Endothelial cell of umbilical vein (primary cell): ENCODE results near the gene BCAN. TPM values are rescaled to one million over a fixed set of nuclear protein-coding genes. Genes with fewer than 3 reads are reported as not detected.

ENCODE experiments used
- BruUV-seq: library from RNA; stranded (reverse); fragments of 400-500 nt; replicated peaks from 2 replicates; lab custom pipeline; 2021; lab: Mats Ljungman, UMichigan
- CTCF ChIA-PET: fragments of 300-600, 350-600 bp; sonication (Branson Sonifier 250); formaldehyde crosslinking; loops from one replicate; lab custom pipeline; 2021; ENCODE audit warnings: antibody characterized with exemption, inconsistent platforms; lab: Charles Lee
- POLR2A ChIA-PET: fragments of 300-600, 350-600 bp; sonication (Branson Sonifier 250); formaldehyde crosslinking; loops from one replicate; lab custom pipeline; 2021; ENCODE audit warnings: antibody characterized with exemption, inconsistent platforms; lab: Charles Lee
- DNase-seq: peaks from one replicate; pipeline ENCODE4 v3.0.0-alpha.2; 2011; ENCODE audit warnings: low read depth, low spot score
- FAIRE-seq: peaks from 2 replicates; lab custom pipeline; 2011; peaks lifted over from hg19 to GRCh38; lab: Jason Lieb, UNC
- H2AFZ ChIP-seq: 2 replicates; pipeline ENCODE4 v1.6.0; 2012; ENCODE audit warnings: low read depth, low read length, control low read depth, inconsistent platforms
- H3K27ac ChIP-seq: 2 replicates; pipeline ENCODE4 v1.5.1; 2011; ENCODE audit warnings: low read depth, mild to moderate bottlenecking, control low read depth, low read length, moderate library complexity; ENCODE audit not compliant: insufficient read depth
- H3K27me3 ChIP-seq, 2 experiments: 2 replicates each; pipeline versions ENCODE4 v1.6.0 to v1.6.1; 2011; ENCODE audit warnings: low read length in 2 of 2, mixed read lengths in 1 of 2; ENCODE audit not compliant: control insufficient read depth in 2 of 2, insufficient read depth in 2 of 2
- H3K36me3 ChIP-seq, 2 experiments: 2 replicates in 1 of 2; 3 replicates in 1 of 2; pipeline ENCODE4 v1.5.1; 2011; ENCODE audit warnings: low read length in 2 of 2, mild to moderate bottlenecking in 1 of 2, moderate library complexity in 1 of 2; ENCODE audit not compliant: control insufficient read depth in 2 of 2, insufficient read depth in 2 of 2; ENCODE audit errors: extremely low read depth in 1 of 2
- H3K4me1 ChIP-seq: 3 replicates; pipeline ENCODE4 v1.5.1; 2011; ENCODE audit warnings: mild to moderate bottlenecking, low read length; ENCODE audit not compliant: control insufficient read depth, insufficient read depth; ENCODE audit errors: extremely low read depth
- H3K4me2 ChIP-seq: 2 replicates; pipeline ENCODE4 v1.6.1; 2011; ENCODE audit warnings: low read length, control low read depth, mixed read lengths; ENCODE audit not compliant: insufficient read depth
- H3K4me3 ChIP-seq, 3 experiments: fragments of 200-600 bp in 1 of 3; sonication (generic), shearing (Covaris generic) in 1 of 3; replicated peaks in 1 of 3; 2 replicates each; pipeline ENCODE4 v1.5.1; 2011 to 2016; ENCODE audit warnings: control low read depth in 3 of 3, low read length in 3 of 3, mild to moderate bottlenecking in 2 of 3, inconsistent platforms in 1 of 3, low read depth in 1 of 3, moderate library complexity in 1 of 3; ENCODE audit not compliant: insufficient read depth in 1 of 3
- H3K79me2 ChIP-seq: 2 replicates; pipeline ENCODE4 v1.6.0; 2012; ENCODE audit warnings: low read length, inconsistent platforms; ENCODE audit not compliant: control insufficient read depth, insufficient read depth
- H3K9ac ChIP-seq: replicated peaks from 2 replicates; pipeline ENCODE3; 2011; ENCODE audit warnings: low read length, control low read depth; ENCODE audit not compliant: insufficient read depth; ENCODE audit errors: extremely low read depth
- H3K9me1 ChIP-seq: replicated peaks from 3 replicates; pipeline ENCODE4 v1.6.0; 2011; ENCODE audit warnings: mild to moderate bottlenecking, low read length; ENCODE audit not compliant: control insufficient read depth, insufficient read depth; ENCODE audit errors: extremely low read depth
- H3K9me3 ChIP-seq: replicated peaks from 2 replicates; pipeline ENCODE4 v1.5.1; 2012; ENCODE audit warnings: low read length, inconsistent platforms; ENCODE audit not compliant: control insufficient read depth, insufficient read depth
- H4K20me1 ChIP-seq: replicated peaks from 2 replicates; pipeline ENCODE3; 2011; ENCODE audit warnings: mild to moderate bottlenecking, low read length; ENCODE audit not compliant: control insufficient read depth, insufficient read depth; ENCODE audit errors: extremely low read depth
- CTCF ChIP-seq, 2 donors: IDR thresholded peaks; 1 replicate in 1 of 2; 2 replicates in 1 of 2; pipeline ENCODE4 v1.5.1; 2011; ENCODE audit warnings: low read length in 2 of 2, mild to moderate bottlenecking in 2 of 2, moderate library complexity in 2 of 2, control low read depth in 1 of 2, inconsistent platforms in 1 of 2, low read depth in 1 of 2; ENCODE audit not compliant: insufficient read depth in 1 of 2; ENCODE audit errors: extremely low read depth in 1 of 2
- EZH2 ChIP-seq: IDR thresholded peaks from 2 replicates; pipeline ENCODE4 v1.6.1; 2012; ENCODE audit warnings: borderline replicate concordance, low read depth, mild to moderate bottlenecking, moderate library complexity, low read length, inconsistent platforms; ENCODE audit not compliant: severe bottlenecking
- FOS ChIP-seq: IDR thresholded peaks from 2 replicates; pipeline ENCODE4 v1.6.1; 2011; ENCODE audit warnings: mild to moderate bottlenecking, low read length, moderate library complexity, borderline replicate concordance; ENCODE audit not compliant: insufficient read depth
- GATA2 ChIP-seq: IDR thresholded peaks from 2 replicates; pipeline ENCODE4 v1.7.0; 2011; ENCODE audit warnings: low read depth, mild to moderate bottlenecking, moderate library complexity, mixed read lengths, low read length; ENCODE audit not compliant: insufficient read length, insufficient read depth
- JUN ChIP-seq: IDR thresholded peaks from 2 replicates; pipeline ENCODE4 v1.6.1; 2011; ENCODE audit warnings: borderline replicate concordance, low read depth; ENCODE audit not compliant: insufficient read length, insufficient read depth
- MYC ChIP-seq: IDR thresholded peaks from one replicate; pipeline ENCODE4 v1.6.1; 2011; ENCODE audit warnings: mild to moderate bottlenecking, low read depth, low read length
- POLR2A ChIP-seq: IDR thresholded peaks from 2 replicates; pipeline ENCODE4 v1.6.1; 2012; ENCODE audit warnings: low read depth, mild to moderate bottlenecking, control low read depth, low read length
- POLR2AphosphoS5 ChIP-seq: IDR thresholded peaks from 2 replicates; pipeline ENCODE4 v1.6.1; 2012; ENCODE audit warnings: low read depth, mild to moderate bottlenecking, control low read depth, low read length, moderate library complexity; ENCODE audit not compliant: insufficient read depth
- dilution Hi-C: fragments of 300-500 bp; cut with MboI; formaldehyde crosslinking; loops from one replicate; pipeline ENCODE4 v1.15.0; 2019; ENCODE audit warnings: low sequenced_read_pairs; ENCODE audit not compliant: extremely low pct_ligation_motif_present
- intact Hi-C: fragments of 100-400 bp; cut with micrococcal nuclease; formaldehyde crosslinking; loops from one replicate; pipeline ENCODE4 v1.10.0; 2022
- polyA plus RNA-seq, 4 experiments: library from polyadenylated mRNA; depleted of rRNA in 3 of 4; stranded (reverse) in 3 of 4; unstranded in 1 of 4; fragments of >200 nt; gene quantifications; 2 replicates each; pipeline versions ENCODE4 v1.2.1 to v1.2.3, GENCODE V29; 2011 to 2012; ENCODE audit warnings: missing spikeins in 1 of 4
- total RNA-seq: library from RNA; stranded (reverse); gene quantifications from 2 replicates; pipeline ENCODE4 v1.2.3, GENCODE V29; 2021
- TF ChIP-seq, protein P1 (sequence below): IDR thresholded peaks from 2 replicates; pipeline ENCODE4 v1.6.1; 2011; ENCODE audit not compliant: insufficient read depth, insufficient read length

BCAN gene
- total and polyA plus RNA-seq, 2 donors (not counting 3 experiments of a cell fraction or from before 2014, with no cell fraction given): 0.15 TPM; not detected in 1

GRCh38 chr1:156599811-156600210 lies 42.1 kb upstream of the BCAN start:
- Histone ChIP-seq H3K4me2 (no peak overlapping the region), H3K27ac (no peak overlapping the region), H3K27me3 (no peaks in the 10 kb centered on the region), H3K9me1 (no peaks in the 10 kb centered on the region), H4K20me1 (no peaks in the 10 kb centered on the region), H2AFZ (no peak overlapping the region), H3K36me3 (peaks cover 0 to 24% of the 10 kb centered on the region in 2 experiments), H3K4me3 (no peak overlapping the region), H3K9ac (no peak overlapping the region), H3K79me2 (peaks cover 19% of the 10 kb centered on the region), H3K4me1 (peaks cover 10% of the 10 kb centered on the region), H3K9me3 (no peaks in the 10 kb centered on the region)
- no peak for DNase-seq
- BruUV-seq: no TSS peak
- TF ChIP-seq POLR2A (no peak), EZH2 (no peak), CTCF (IDR thresholded peaks at IDR 0.05; ENCODE audit: extremely low read depth in 1 of 2, insufficient read depth in 1 of 2, low read depth in 1 of 2, low read length in 2 of 2) (no peak), MYC (no peak), POLR2AphosphoS5 (no peak), FOS (no peak), GATA2 (no peak), JUN (no peak)
- TF ChIP-seq, protein P1, sequence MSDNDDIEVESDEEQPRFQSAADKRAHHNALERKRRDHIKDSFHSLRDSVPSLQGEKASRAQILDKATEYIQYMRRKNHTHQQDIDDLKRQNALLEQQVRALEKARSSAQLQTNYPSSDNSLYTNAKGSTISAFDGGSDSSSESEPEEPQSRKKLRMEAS: no peak
- FAIRE-seq: no peak
- ChIA-PET CTCF (interaction anchor here (1.1 to 1.8 kb wide), 6 partner anchors 8 to 214 kb away, joined by 3 to 11 read pairs (median 4); partner anchors contain the start of gene NAXE), POLR2A (no interaction called here)
- intact Hi-C loops (loop anchor here (2.0 kb wide), 2 partner anchors 15 to 143 kb away; no protein-coding TSS in a partner anchor), dilution Hi-C loops (no loop called here)
